ENCODE data around the gene FAIM.
"Not testable (repeated sequence)": the region's sequence is repeated elsewhere in the genome, so short reads cannot be mapped to it uniquely, and the experiment has no call there.

Gene FAIM, protein sequence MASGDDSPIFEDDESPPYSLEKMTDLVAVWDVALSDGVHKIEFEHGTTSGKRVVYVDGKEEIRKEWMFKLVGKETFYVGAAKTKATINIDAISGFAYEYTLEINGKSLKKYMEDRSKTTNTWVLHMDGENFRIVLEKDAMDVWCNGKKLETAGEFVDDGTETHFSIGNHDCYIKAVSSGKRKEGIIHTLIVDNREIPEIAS

GRCh38 chr3:138608322-138609135, at the start of gene FAIM:
TSS of gene FAIM (plus strand) at chr3:138608771. CDS start at chr3:138619727, 10,956 bp downstream.
- peak; percentile 20 to 59 for DNase-seq

DNA sequence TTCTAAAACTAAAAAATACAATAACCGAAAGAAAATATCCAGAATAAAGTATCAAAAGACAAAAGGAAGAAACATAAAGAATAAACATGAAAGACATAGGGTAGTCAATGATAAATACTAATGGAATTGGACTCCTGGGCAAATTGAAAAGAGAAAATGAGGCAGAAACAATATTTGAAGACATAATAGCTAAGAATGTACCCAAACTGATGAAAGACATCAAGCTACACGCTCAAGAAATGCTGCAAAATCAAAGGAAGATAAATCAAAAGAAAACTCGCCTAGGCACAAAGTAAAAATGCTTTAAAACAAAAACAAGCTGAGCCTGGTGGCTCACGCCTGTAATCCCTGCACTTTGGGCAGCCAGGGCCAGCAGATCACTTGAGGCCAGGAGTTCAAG, 49.4 kb upstream of the FAIM start:
- no peak for DNase-seq

GRCh38 chr3:138560501-138560900, 48.1 kb upstream of the FAIM start:
- DNase-seq, result no peak

DNA sequence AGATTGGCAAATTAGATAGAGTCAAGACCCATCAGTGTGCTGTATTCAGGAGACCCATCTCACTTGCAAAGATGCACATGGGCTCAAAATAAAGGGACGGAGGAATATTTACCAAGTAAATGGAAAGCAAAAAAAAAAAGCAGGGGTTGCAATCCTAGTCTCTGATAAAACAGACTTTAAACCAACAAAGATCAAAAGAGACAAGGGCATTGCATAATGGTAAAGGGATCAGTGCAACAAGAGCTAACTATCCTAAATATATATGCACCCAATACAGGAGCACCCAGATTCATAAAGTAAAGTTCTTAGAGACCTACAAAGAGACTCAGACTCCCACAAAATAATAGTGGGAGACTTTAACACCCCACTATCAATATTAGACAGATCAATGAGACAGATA, 45.7 kb upstream of the FAIM start:
- not testable (repeated sequence) for DNase-seq

- DNase-seq, result not testable (repeated sequence)
Measured at GRCh38 chr3:138566293-138566692, 42.3 kb upstream of the FAIM start.

DNA sequence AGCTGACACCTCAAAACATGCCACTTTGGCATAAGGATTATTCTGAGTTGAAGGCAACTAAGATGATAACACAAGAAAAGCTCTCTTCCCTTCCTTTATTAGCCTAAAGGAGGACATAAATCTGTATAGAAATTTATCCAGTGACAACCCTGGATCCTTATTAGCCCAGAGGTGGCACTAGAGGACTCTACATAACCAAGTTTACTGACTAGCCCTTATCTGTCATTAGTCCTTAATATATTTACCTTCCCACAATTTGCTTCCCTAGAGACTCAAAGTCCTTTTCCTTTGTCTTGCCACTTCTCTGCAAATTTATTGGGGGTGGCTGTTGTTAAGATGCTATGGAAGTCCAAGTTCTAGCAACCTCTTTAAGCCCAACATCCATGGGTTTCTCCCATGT, 41.2 kb upstream of the FAIM start:
- no peak for DNase-seq

GRCh38 chr3:138569090-138569489, 39.5 kb upstream of the FAIM start:
- DNase-seq, result no peak

- not testable (repeated sequence) for DNase-seq
Measured at GRCh38 chr3:138569624-138570023, 38.9 kb upstream of the FAIM start.

- DNase-seq, result no peak
Measured at GRCh38 chr3:138573138-138573537, 35.4 kb upstream of the FAIM start.

GRCh38 chr3:138578141-138578540, 30.4 kb upstream of the FAIM start:
- no peak for DNase-seq

GRCh38 chr3:138578961-138579574, 29.5 kb upstream of the FAIM start:
- no peak for DNase-seq

DNA sequence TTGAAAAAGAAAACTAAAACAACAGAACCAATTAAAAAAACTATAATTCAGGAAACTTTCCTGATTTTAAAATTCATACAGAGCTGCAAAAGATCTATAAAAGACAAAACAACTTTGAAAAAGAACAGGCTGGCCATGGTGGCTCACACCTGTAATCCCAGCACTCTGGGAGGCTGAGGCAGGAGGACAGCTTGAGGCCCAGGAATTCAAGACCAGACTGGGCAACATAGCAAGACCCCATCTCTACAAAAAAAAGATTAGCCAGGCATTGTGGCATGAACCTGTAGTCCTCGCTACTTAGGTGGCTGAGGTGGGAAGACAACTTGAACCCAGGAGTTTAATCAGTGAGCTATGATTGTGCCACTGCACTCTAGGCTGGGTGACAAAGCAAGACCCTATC, 21.2 kb upstream of the FAIM start:
- DNase-seq, result no peak

- no peak for DNase-seq
Measured at GRCh38 chr3:138588445-138588844, 20.1 kb upstream of the FAIM start.

DNA sequence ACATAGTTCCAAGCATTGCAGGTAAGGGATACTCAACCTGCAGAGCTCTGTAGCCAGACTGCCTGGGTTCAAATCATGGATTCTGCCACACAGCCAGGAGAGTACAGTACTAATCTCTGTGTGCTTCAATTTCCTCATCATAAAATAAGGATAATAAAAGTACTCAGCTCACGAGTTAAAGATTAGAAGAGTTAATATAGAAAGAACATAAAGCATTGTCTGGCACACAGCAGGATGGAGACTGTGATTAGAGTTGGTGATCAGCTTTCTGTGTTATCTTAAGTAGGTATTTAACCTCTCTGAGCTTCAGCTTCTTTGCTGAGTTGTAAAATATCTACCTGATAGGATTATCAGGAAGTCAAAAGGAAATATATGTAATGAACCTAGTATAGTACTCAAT, 17.2 kb upstream of the FAIM start:
- no peak for DNase-seq

GRCh38 chr3:138593488-138594149, 15.0 kb upstream of the FAIM start:
- DNase-seq, result no peak

- no peak for DNase-seq
Measured at GRCh38 chr3:138594150-138594934, 14.2 kb upstream of the FAIM start, which contains the start of gene CEP70. TSS of gene CEP70 (minus strand) at chr3:138594260. CDS start at chr3:138572927, 21,333 bp downstream.

DNA sequence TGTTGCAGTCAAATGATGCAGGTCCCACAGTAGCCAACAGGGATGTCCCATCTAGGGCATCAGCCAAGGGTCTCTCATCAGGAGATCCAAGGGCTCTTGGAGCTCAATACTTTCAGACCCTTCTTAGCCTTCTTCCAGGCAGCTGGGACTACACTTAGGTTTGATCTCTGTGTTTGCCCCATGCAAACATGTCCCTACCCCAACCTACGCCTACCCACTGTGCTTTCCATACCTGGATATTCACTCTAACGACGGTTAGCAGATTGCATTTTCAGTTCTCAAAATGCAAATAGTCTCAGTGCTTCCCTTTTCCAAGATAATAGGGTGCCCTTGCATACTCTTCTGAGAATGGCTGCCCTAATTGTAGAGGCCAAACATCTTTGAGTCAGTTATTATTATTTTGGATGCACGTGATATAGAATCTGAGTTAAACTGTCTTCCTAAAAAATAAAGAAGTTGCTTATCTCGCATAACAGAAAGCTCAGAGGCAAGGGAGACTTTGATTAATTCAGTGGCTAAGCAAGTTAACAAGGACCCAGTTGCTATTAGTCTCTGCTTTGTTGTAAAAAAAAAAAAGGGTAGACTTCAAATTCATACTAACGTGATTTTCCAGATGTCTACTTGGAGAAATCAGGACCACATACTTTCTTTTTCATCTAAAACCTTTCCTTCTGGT, 13.5 kb upstream of the FAIM start:
- no peak for DNase-seq

DNA sequence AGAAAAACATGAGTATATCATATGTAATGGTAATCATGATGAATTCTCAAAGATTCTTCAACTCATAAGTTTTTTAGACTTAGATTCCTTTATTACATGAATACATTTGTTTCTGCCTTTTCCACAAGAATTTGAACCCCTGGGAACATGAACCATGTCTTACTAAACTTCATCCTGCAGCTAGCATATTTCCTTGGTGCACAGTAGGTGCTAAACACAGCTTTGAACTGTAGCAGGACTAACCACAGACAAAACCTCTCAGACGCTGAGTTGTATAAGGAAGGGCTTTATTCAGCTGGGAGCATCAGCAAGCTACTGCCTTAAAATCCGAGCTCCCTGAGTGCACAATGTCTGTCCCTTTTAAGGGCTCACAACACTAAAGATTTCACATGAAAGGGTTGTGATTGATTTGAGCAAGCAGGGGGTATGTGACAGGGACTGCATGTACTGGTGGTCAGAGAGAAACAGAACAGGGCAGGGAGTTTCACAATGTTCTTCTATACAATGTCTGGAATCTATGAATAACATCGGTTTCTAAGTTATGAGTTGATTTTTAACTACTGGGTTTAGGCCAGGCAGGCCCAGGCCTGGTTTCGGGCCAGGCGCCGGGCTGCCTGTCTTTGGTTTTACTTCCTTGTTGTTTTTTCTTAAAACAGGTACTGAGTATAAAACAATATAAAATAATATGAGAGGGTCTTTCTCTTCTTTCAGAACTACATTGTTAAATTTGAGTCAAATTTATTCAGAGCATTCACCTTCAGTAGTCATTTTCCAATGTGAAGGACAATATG, 11.2 kb upstream of the FAIM start:
- not testable (repeated sequence) for DNase-seq

- DNase-seq, result no peak
Measured at GRCh38 chr3:138598534-138598933, 10.0 kb upstream of the FAIM start.

GRCh38 chr3:138600100-138600745, 8.3 kb upstream of the FAIM start:
- no peak for DNase-seq

- DNase-seq, result not testable (repeated sequence)
Measured at GRCh38 chr3:138601661-138602060, 6.9 kb upstream of the FAIM start.
